G401.6 (cell line): ENCODE measurements around the gene TTLL9.
"Not testable (repeated sequence)": the region's sequence is repeated elsewhere in the genome, so short reads cannot be mapped to it uniquely, and the experiment has no call there.

Experiments
- FAIRE-seq: peaks from 2 replicates; lab custom pipeline; 2012; peaks lifted over from hg19 to GRCh38; lab: Jason Lieb, UNC

TTLL9 gene

DNA sequence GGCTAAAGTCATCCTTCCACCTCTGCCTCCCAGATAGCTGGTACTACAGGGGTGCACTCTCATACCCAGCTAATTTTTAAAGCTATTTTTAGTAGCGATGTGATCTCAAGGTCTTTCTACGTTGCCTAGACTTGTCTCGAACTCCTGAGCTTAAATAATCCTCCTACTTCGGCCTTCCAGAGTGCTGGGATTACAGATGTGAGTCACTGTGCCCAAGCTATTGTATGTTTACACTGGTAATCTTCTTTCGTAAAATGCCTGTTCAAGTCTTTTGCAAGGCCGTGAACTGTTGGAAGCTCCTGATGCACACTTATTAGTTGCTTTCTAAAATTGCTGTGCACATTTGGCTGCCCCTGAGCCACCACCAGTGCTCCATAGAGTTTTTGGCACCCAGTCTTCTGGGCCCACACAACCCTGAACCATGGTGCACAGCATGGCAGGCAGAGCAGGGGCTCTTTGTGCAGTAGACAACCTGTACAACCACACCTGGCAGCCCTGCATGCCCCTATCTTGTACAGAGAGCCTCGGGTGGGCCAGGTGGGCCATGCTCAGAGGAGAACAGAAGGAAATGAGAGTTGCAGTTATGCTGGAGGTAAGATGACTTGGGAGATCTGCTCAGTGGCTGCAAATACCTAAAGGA is 48.2 kb downstream of the TTLL9 start:
- no peak for FAIRE-seq

- no peak for FAIRE-seq
Observed at GRCh38 chr20:31919410-31920155, 49.1 kb downstream of the TTLL9 start.

GRCh38 chr20:31920275-31920855 is 49.9 kb downstream of the TTLL9 start:
- FAIRE-seq = no peak

DNA sequence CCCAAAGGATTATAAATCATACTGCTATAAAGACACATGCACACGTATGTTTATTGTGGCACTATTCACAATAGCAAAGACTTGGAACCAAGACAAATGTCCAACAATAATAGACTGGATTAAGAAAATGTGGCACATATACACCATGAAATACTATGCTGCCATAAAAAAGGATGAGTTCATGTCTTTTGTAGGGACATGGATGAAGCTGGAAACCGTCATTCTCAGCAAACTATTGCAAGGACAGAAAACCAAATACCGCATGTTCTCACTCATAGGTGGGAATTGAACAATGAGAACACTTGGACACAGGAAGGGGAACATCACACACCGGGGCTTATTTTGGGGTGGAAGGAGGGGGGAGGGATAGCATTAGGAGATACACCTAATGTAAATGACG is 51.0 kb downstream of the TTLL9 start:
- FAIRE-seq = not testable (repeated sequence)

GRCh38 chr20:31922181-31922580 is 51.7 kb downstream of the TTLL9 start:
- FAIRE-seq = no peak

DNA sequence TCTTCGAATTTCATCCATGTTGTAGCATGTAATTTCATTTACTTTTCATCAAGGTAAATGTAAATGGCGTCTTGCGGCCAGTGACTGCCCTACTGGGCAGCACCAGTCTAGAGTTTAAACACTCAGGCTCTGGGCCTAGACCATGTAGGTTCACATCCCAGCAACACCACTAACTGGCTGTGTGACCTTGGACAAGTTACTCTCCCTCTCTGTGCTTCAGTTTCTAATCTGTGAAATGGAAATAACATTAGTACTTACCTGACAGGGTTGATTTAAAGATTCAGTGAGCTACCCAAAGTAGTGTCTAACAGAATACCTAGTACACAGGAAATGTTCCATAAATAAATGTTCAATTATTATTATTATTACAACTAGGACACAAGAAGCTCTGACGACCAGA is 52.2 kb downstream of the TTLL9 start:
- FAIRE-seq = no peak

DNA sequence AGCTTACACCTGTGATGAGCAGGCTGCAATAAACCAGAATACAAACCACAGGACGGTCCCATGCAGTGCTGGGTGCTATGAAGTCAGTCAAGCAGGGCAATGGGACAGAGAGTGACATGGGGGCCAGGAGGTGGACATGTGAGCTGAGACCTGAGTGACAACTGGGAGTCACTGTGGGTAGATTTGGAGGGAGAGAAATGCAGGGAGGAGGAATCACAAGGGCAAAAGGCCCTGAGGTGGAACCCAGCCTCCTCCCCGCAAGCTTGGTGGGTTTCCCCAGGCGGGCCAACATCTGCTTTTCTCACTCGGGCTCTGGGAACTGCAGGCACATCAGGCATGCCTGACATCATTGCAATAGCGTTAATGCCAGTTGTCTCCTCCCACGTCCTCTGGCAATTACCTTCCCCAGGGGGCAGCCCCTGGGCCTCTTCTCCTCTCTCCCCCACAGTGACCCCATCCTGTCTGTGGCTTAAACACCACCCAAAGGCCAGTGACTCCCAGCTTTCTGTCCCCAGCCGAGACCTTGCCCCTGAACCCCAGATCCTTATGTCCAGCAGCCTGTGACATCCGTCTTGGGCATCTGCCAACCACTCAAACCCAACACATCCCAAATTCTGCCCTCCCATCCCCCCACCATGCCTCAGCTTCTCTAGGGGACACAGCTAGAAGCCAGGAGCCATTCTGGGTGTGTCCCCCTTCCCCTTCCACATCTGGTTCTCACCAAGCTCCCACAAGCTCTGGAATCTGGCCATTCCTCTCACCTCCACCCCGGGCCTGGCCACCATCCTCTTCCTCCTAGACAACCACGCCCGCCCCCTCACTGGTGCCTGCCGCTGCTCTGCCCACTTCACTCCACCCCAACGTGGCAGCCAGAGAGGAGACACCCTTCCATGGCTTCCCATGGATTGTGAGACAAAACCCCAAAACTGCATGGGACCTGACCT is 53.2 kb downstream of the TTLL9 start:
- no peak for FAIRE-seq

DNA sequence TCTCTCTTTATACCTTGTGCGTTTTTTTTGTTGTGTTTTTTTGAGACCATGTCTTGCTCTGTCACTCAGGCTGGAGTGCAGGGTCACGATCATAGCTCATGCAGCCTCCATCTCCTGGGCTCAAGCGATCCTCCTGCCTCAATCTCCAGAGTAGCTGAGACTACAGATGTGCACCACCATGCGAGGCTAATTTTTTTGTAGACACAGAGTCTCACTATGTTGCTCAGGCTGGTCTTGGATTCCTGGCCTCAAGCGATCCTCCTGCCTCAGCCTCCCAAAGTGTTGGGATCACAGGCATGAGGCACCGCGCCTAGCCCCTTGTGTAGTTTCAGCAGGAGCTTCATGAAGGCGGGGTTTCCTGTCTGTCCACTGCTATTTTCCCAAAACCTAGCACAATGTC is 54.1 kb downstream of the TTLL9 start:
- FAIRE-seq = no peak

DNA sequence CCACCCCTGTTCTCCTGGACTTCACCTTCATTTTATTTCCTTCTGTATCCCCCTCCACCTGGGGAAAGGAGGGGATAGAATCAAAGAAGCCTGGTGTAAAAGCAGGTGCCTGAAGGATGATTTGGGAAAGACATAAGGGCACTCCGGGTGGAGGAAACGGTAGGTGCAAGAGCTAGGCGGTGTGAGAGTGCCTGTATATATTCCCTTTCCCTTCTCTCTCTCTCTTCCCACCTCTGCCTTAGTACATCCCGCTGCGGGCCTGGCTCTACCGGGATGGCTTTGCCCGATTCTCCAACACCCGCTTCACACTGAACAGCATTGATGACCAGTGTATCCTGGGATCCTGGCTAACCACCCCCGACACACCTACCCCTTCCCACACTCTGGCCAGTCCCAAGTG is 55.2 kb downstream of the TTLL9 start:
- no peak for FAIRE-seq

GRCh38 chr20:31926493-31926892 is 56.1 kb downstream of the TTLL9 start:
- FAIRE-seq = no peak

DNA sequence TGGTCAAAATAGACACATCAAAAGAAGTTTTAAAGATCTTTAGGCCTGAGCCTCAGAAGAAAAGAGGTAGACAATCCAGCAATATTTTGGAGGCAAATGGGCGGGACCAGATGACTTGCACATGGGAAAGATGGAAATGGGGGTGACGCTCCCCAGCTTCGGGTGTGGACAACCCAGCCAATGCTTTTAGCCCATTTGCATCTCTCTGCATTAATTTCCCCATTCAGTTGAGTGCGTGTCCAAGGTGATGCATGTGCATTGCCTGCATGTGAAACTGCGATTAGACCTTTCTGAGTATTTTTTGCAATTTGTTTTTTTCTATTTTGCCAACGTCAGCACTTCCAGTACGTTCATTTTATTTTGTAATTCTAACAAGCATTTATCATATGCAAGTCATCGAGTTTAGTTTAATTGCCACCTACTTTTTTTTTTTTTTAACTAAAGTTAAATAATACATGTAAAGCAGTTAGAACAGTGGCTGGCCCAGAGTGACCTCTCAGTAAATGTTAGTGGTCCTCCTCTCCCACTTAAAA is 57.3 kb downstream of the TTLL9 start:
- no peak for FAIRE-seq

DNA sequence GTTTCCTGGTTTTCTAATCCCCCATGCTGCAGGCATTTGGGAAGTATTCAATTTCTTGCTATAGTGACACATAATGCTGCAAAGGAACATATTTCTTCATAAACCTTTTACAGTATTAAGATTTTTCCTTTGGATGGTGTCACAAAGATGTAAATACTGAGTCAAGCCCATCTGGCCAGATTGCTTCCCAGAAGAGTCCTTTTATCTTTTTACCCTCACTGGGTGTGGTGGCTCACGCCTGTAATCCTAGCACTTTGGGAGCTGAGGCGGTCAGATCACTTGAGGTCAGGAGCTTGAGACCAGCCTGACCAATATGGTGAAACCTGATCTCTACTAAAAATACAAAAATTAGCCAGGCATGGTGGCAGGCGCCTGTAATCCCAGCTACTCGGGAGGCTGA is 59.2 kb downstream of the TTLL9 start:
- not testable (repeated sequence) for FAIRE-seq

- no peak for FAIRE-seq
Observed at GRCh38 chr20:31930779-31931178, 60.3 kb downstream of the TTLL9 start.

DNA sequence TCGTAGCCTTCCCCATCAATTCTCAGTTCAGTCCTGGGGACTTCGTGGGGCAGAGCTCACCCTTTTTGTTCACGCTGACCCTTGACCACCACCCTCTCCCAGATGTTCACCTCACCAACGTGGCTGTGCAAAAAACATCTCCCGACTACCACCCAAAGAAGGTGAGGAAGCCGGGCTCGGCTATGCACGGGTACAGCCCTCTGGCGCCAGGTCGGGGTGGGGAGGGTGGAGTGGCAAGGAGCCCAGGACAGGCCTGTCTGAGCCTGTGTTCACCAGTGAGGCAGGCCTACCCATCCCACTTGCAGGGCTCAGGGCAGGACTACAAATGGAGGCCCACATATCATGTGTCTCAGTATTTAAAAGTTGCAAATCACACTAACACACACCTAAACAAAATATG is 63.3 kb downstream of the TTLL9 start:
- no peak for FAIRE-seq

DNA sequence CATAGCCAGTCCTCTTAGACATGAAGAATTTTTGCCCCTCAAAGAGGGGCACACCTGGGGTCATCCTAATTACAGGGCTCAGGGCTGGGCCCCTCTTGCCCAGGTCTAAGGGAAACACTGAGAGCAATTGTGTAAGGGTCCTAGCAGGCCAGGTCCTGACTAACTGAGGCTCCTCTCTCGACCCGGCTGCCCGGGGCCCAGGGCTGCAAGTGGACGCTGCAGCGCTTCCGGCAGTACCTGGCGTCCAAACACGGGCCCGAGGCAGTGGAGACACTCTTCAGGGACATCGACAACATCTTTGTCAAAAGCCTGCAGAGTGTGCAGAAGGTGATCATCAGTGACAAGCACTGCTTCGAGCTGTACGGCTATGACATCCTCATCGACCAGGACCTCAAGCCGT is 64.1 kb downstream of the TTLL9 start:
- no peak for FAIRE-seq

DNA sequence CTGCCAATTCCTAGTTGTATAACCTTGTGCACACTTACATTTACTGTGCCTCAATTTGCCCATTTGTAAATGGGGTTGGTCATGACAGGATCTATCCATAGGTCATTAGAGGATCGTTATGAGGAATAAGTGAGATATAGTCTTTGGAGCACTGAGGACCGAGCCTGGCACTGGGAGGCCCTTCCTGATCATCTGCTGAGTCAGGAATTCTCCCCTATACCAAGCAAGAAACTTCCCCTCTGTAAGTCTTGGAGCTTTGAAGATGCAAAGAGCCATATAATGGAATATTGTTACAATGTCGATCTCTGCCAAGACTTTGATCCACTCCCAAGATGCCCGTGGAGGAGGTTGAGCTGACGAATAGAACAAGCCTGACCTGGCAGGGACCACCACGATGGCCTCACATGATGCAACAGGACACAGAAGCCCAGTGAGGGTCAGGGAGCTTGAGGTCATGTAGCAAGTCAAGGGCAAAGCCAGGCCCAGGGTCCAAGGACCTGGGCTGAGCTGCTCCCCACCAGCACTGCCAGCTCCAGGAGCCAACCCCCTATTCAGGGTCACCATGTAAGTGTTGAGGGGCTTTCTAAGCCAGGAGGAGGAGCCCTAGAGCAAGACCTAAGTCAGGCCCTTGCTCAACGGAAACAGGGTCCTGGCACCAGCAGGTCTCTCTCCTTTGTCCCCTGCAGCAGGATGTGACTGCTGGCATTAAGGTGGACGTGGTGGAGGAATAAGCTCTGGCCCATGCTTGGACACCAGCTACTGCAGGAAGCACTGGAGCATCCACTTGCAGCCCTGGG is 64.7 kb downstream of the TTLL9 start:
- no peak for FAIRE-seq

GRCh38 chr20:31936420-31936819 is 66.0 kb downstream of the TTLL9 start:
- no peak for FAIRE-seq

GRCh38 chr20:31937820-31938219 is 67.4 kb downstream of the TTLL9 start:
- FAIRE-seq = no peak

DNA sequence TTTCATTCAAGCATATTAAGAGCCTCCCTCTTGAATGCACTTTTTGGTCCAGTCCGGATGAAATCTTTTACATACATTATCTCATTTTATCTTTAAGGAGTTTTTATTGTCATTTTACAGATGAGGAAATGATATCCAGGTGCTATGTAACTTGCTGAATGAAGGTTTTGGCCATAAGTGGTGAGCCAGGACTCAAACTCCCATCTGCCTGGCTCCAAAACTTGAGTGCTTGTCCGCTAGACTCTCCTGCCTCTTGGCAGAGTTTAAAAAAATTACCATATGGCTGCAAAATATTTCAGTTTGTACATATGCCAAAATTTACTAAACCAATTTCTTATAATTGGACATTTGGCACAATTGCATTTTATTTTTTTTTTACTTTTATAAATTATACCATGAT is 69.2 kb downstream of the TTLL9 start:
- no peak for FAIRE-seq

- no peak for FAIRE-seq
Observed at GRCh38 chr20:31943052-31943471, 72.6 kb downstream of the TTLL9 start.

- FAIRE-seq = no peak
Observed at GRCh38 chr20:31945319-31945718, 74.9 kb downstream of the TTLL9 start.

- FAIRE-seq = no peak
Observed at GRCh38 chr20:31945785-31946184, 75.4 kb downstream of the TTLL9 start.
